Esophagus squamous epithelium (tissue), 4 donors: ENCODE results near the gene C1QTNF8.

Experiments
- CTCF ChIP-seq, 6 experiments: fragments of 450-650 bp in 4 of 6; fragments of 200-600 bp in 2 of 6; sonication (generic) in 2 of 6; IDR thresholded peaks; one replicate each; pipeline ENCODE4 v1.5.1; 2016 to 2019; ENCODE audit warnings: antibody characterized with exemption in 6 of 6, mild to moderate bottlenecking in 4 of 6, moderate library complexity in 4 of 6
- POLR2A ChIP-seq, 4 donors: fragments of 450-650 bp; IDR thresholded peaks; one replicate each; pipeline ENCODE4 v1.6.1; 2017; ENCODE audit warnings: antibody characterized with exemption in 4 of 4, mild to moderate bottlenecking in 4 of 4, moderate library complexity in 3 of 4

- TF ChIP-seq POLR2A (IDR thresholded peaks at IDR 0.05) (no peak), CTCF (IDR thresholded peaks at IDR 0.05) (no peak)
These were observed 11.1 kb upstream of the C1QTNF8 start for GRCh38 chr16:1107141-1107540.
